H1 (cell line): ENCODE results near the gene GRIA1. TPM values are rescaled to one million over a fixed set of nuclear protein-coding genes. Genes with fewer than 3 reads are reported as not detected.

Experiments
- CTCF ChIA-PET: fragments of 300-600 bp; sonication (Branson Sonifier 250); formaldehyde crosslinking; loops from one replicate; lab custom pipeline; 2021; ENCODE audit not compliant: partially characterized antibody; lab: Charles Lee
- POLR2A ChIA-PET: fragments of 300-600 bp; sonication (Branson Sonifier 250); formaldehyde crosslinking; loops from one replicate; lab custom pipeline; 2021; ENCODE audit warnings: inconsistent platforms; ENCODE audit not compliant: partially characterized antibody; lab: Charles Lee
- DNase-seq, 2 experiments: peaks; one replicate each; pipeline versions ENCODE4 v3.0.0 to v3.0.0-alpha.2; 2010 to 2022; ENCODE audit warnings: low spot score in 2 of 2, low read depth in 1 of 2, mixed read lengths in 1 of 2
- FAIRE-seq: peaks from 2 replicates; lab custom pipeline; 2011; peaks lifted over from hg19 to GRCh38; lab: Jason Lieb, UNC
- H2AFZ ChIP-seq: 2 replicates; pipeline ENCODE4 v1.8.1; 2012; ENCODE audit warnings: low read length, inconsistent platforms
- H2AK5ac ChIP-seq: 2 replicates; pipeline ENCODE4 v1.6.1; 2013; ENCODE audit warnings: low read depth, low read length
- H2BK120ac ChIP-seq: replicated peaks from 2 replicates; pipeline ENCODE3; 2013; ENCODE audit warnings: low read depth, low read length, inconsistent platforms
- H2BK12ac ChIP-seq: 2 replicates; pipeline ENCODE4 v1.6.1; 2013; ENCODE audit warnings: low read depth, low read length
- H2BK15ac ChIP-seq: 2 replicates; pipeline ENCODE4 v1.6.1; 2013; ENCODE audit warnings: low read length
- H2BK20ac ChIP-seq: 2 replicates; pipeline ENCODE4 v1.6.1; 2013; ENCODE audit warnings: low read length
- H2BK5ac ChIP-seq: 2 replicates; pipeline ENCODE4 v1.6.1; 2013; ENCODE audit warnings: low read depth, low read length
- H3K14ac ChIP-seq: 2 replicates; pipeline ENCODE4 v1.6.1; 2013; ENCODE audit warnings: inconsistent platforms; ENCODE audit not compliant: insufficient read length
- H3K18ac ChIP-seq: 2 replicates; pipeline ENCODE4 v1.6.1; 2013; ENCODE audit warnings: low read length; ENCODE audit errors: extremely low read depth
- H3K23ac ChIP-seq: 2 replicates; pipeline ENCODE4 v1.6.1; 2013; ENCODE audit warnings: inconsistent platforms; ENCODE audit not compliant: insufficient read length
- H3K23me2 ChIP-seq: 2 replicates; pipeline ENCODE4 v1.6.1; 2013; ENCODE audit warnings: low read depth, low read length
- H3K27ac ChIP-seq: 2 replicates; pipeline ENCODE4 v1.6.1; 2011; ENCODE audit warnings: low read depth, low read length, inconsistent platforms
- H3K27me3 ChIP-seq, 4 experiments: replicated peaks in 1 of 4; 1 replicate in 1 of 4; 2 replicates in 3 of 4; pipeline versions ENCODE4 v1.6.1 to v1.8.1; 2011 to 2013; ENCODE audit warnings: low read length in 3 of 4, mild to moderate bottlenecking in 3 of 4, inconsistent platforms in 2 of 4, mixed read lengths in 2 of 4, moderate library complexity in 1 of 4; ENCODE audit not compliant: control insufficient read depth in 3 of 4, insufficient read depth in 3 of 4; ENCODE audit errors: extremely low read depth in 1 of 4
- H3K36me3 ChIP-seq, 4 experiments: 2 replicates each; pipeline versions ENCODE4 v1.6.1 to v1.8.1; 2011 to 2013; ENCODE audit warnings: mild to moderate bottlenecking in 4 of 4, low read length in 3 of 4, moderate library complexity in 2 of 4, control low read depth in 1 of 4, inconsistent platforms in 1 of 4; ENCODE audit not compliant: insufficient read depth in 4 of 4, control insufficient read depth in 2 of 4
- H3K4ac ChIP-seq: replicated peaks from 2 replicates; pipeline ENCODE3; 2013; ENCODE audit warnings: low read length, low read depth, mixed read lengths, inconsistent platforms; ENCODE audit not compliant: insufficient read length
- H3K4me1 ChIP-seq, 4 experiments: replicated peaks in 1 of 4; 1 replicate in 1 of 4; 2 replicates in 3 of 4; pipeline versions ENCODE4 v1.6.1 to v1.8.1; 2011 to 2013; ENCODE audit warnings: low read length in 3 of 4, inconsistent platforms in 2 of 4, mixed read lengths in 1 of 4; ENCODE audit not compliant: insufficient read depth in 4 of 4, control insufficient read depth in 3 of 4
- H3K4me2 ChIP-seq, 2 experiments: 2 replicates each; pipeline versions ENCODE4 v1.6.1 to v1.8.1; 2011 to 2013; ENCODE audit warnings: low read depth in 2 of 2, low read length in 2 of 2, control low read depth in 1 of 2, inconsistent platforms in 1 of 2, mild to moderate bottlenecking in 1 of 2; ENCODE audit not compliant: insufficient read depth in 1 of 2
- H3K4me3 ChIP-seq, 4 experiments: fragments of 200-600, 300-600 bp in 1 of 4; sonication (generic), shearing (Covaris generic), sonication (Bioruptor Twin) in 1 of 4; 2 replicates each; pipeline versions ENCODE4 v1.5.1 to v1.8.1; 2011 to 2016; ENCODE audit warnings: low read length in 4 of 4, low read depth in 3 of 4, control low read depth in 2 of 4, inconsistent platforms in 2 of 4, mild to moderate bottlenecking in 2 of 4, mixed read lengths in 1 of 4, moderate library complexity in 1 of 4; ENCODE audit not compliant: insufficient read depth in 2 of 4; ENCODE audit errors: extremely low read depth in 1 of 4
- H3K56ac ChIP-seq: replicated peaks from 2 replicates; pipeline ENCODE3; 2013; ENCODE audit warnings: low read depth, mild to moderate bottlenecking, mixed read lengths, low read length, inconsistent platforms; ENCODE audit not compliant: insufficient read length
- H3K79me1 ChIP-seq: 2 replicates; pipeline ENCODE4 v1.6.1; 2013; ENCODE audit warnings: low read depth, low read length, control low read depth
- H3K79me2 ChIP-seq, 2 experiments: 2 replicates each; pipeline versions ENCODE4 v1.6.1 to v1.8.1; 2012 to 2013; ENCODE audit warnings: low read length in 2 of 2, mild to moderate bottlenecking in 2 of 2, inconsistent platforms in 1 of 2; ENCODE audit not compliant: insufficient read depth in 2 of 2, control insufficient read depth in 1 of 2
- H3K9ac ChIP-seq, 4 experiments: replicated peaks in 1 of 4; 1 replicate in 1 of 4; 2 replicates in 3 of 4; pipeline versions ENCODE4 v1.6.1 to v1.8.1; 2011 to 2013; ENCODE audit warnings: low read depth in 3 of 4, low read length in 3 of 4, control low read depth in 2 of 4, mild to moderate bottlenecking in 2 of 4, moderate library complexity in 2 of 4, inconsistent platforms in 1 of 4; ENCODE audit errors: extremely low read depth in 1 of 4
- H3K9me3 ChIP-seq, 2 experiments: 2 replicates each; pipeline versions ENCODE4 v1.6.1 to v1.8.1; 2012 to 2013; ENCODE audit warnings: mild to moderate bottlenecking in 2 of 2, moderate library complexity in 2 of 2, control low read depth in 1 of 2, inconsistent platforms in 1 of 2, low read depth in 1 of 2, low read length in 1 of 2, mixed read lengths in 1 of 2; ENCODE audit not compliant: insufficient read depth in 2 of 2
- H4K20me1 ChIP-seq, 2 experiments: replicated peaks in 1 of 2; 2 replicates each; pipeline versions ENCODE3 to v1.8.1; 2011 to 2013; ENCODE audit warnings: inconsistent platforms in 2 of 2, low read length in 2 of 2, mild to moderate bottlenecking in 1 of 2; ENCODE audit not compliant: insufficient read depth in 2 of 2, control insufficient read depth in 1 of 2
- H4K5ac ChIP-seq: 2 replicates; pipeline ENCODE4 v1.6.1; 2013; ENCODE audit warnings: low read length, low read depth, mixed read lengths, inconsistent platforms; ENCODE audit not compliant: insufficient read length
- H4K8ac ChIP-seq: 2 replicates; pipeline ENCODE4 v1.8.0; 2013; ENCODE audit warnings: mild to moderate bottlenecking, moderate library complexity, low read length, inconsistent platforms; ENCODE audit not compliant: insufficient read depth; ENCODE audit errors: extremely low read depth
- H4K91ac ChIP-seq: replicated peaks from 2 replicates; pipeline ENCODE3; 2013; ENCODE audit warnings: low read length, mixed read lengths, inconsistent platforms; ENCODE audit not compliant: insufficient read length
- CHD1 ChIP-seq: IDR thresholded peaks from 2 replicates; pipeline ENCODE4 v1.6.1; 2012; ENCODE audit warnings: low read depth, low read length, improper control_type of control experiment
- RAD21 ChIP-seq, 2 experiments: IDR thresholded peaks in 1 of 2; conservative IDR thresholded peaks in 1 of 2; 2 replicates each; pipeline ENCODE4 v1.6.1; 2011; ENCODE audit warnings: low read depth in 2 of 2, low read length in 2 of 2, improper control_type of control experiment in 1 of 2, inconsistent platforms in 1 of 2, mild to moderate bottlenecking in 1 of 2, moderate library complexity in 1 of 2
- RFX5 ChIP-seq: IDR thresholded peaks from 2 replicates; pipeline ENCODE4 v1.6.1; 2011; ENCODE audit warnings: low read depth, low read length, improper control_type of control experiment, borderline replicate concordance
- SIX5 ChIP-seq: IDR thresholded peaks from 2 replicates; pipeline ENCODE4 v1.6.1; 2011; ENCODE audit warnings: mild to moderate bottlenecking, low read depth, low read length
- TCF12 ChIP-seq: IDR thresholded peaks from 2 replicates; pipeline ENCODE4 v1.6.1; 2011; ENCODE audit warnings: low read depth, mild to moderate bottlenecking, low read length
- TEAD4 ChIP-seq: IDR thresholded peaks from 2 replicates; pipeline ENCODE4 v1.6.1; 2012; ENCODE audit warnings: low read depth, low read length, inconsistent platforms, mixed read lengths
- YY1 ChIP-seq: IDR thresholded peaks from 2 replicates; pipeline ENCODE4 v1.6.1; 2011; ENCODE audit warnings: low read depth, mild to moderate bottlenecking, low read length
- WGBS, 2 experiments: shearing (Covaris generic) in 1 of 2; methylation state at CpG; one replicate each; pipeline versions ENCODE4 v1.1.6 to v1.1.7; 2013 to 2015; ENCODE audit warnings: low lambda C conversion rate in 2 of 2, mixed read lengths in 2 of 2, inconsistent platforms in 1 of 2, low coverage in 1 of 2, missing lambda C conversion rate in 1 of 2; ENCODE audit not compliant: insufficient replicate concordance in 2 of 2, insufficient coverage in 1 of 2, insufficient read length in 1 of 2; ENCODE audit errors: extremely low coverage in 1 of 2, missing lambda C conversion rate in 1 of 2; 5-methylcytosine and 5-hydroxymethylcytosine counted together
- polyA plus RNA-seq, 7 experiments: library from polyadenylated mRNA; depleted of rRNA in 3 of 7; stranded (reverse) in 5 of 7; unstranded in 2 of 7; fragments of >200 nt in 5 of 7; fragments of 200-250 nt in 2 of 7; gene quantifications; 1 replicate in 5 of 7; 2 replicates in 1 of 7; 4 replicates in 1 of 7; pipeline versions ENCODE4 v1.2.1 to v1.2.3, GENCODE V29; 2011 to 2013; ENCODE audit warnings: missing spikeins in 2 of 7, mixed read lengths in 2 of 7
- total RNA-seq: library from RNA; stranded (reverse); fragmentation: NEBNext Ultra II Directional; extraction: Animal tissue kit (Norgen Biotek cat#: 25700); gene quantifications from 2 replicates; pipeline ENCODE4 v1.2.1, GENCODE V29; 2021
- TF ChIP-seq, protein P1 (sequence below): IDR thresholded peaks from 2 replicates; pipeline ENCODE4 v1.6.1; 2012; ENCODE audit warnings: inconsistent platforms

Gene GRIA1
- total and polyA plus RNA-seq, 2 of the 8 experiments (the other 6 are each of a cell fraction or from before 2014, with no cell fraction given) = 0.97 to 2.5 TPM

DNA sequence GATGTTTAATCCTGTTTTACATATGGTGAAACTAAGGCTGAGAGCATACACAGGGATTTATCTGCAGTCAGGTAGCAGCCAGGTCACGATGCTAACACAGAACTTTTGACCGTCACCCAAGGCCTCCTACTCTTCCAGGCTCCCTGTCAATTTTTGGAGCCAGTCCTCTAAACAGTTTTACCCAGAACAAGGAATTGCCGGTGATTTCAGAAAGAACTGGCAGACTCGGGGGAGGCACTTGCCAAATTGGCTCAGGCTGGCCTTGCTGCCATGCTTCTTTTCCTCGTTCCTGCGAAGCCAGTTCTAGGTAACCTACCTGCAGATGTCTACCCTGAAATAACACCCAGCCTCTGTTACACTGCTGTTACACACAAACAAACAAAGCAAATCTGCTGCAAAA, 21.2 kb downstream of the GRIA1 start:
- Histone ChIP-seq H3K4me3 (no peak overlapping the region), H2BK120ac (no peak overlapping the region), H3K18ac (no peak overlapping the region), H3K4me2 (no peak overlapping the region), H4K20me1 (no peaks in the 10 kb centered on the region), H3K79me2 (no peaks in the 10 kb centered on the region), H3K36me3 (no peaks in the 10 kb centered on the region), H4K8ac (no peak overlapping the region; the same call in 1 of the 2 replicates), H3K9me3 (peaks cover 0 to 7% of the 10 kb centered on the region in 2 experiments; a peak in 2 of 4 replicates), H2AFZ (no peak overlapping the region), H2AK5ac (no peak overlapping the region), H3K27ac (no peak overlapping the region), H3K23me2 (no peaks in the 10 kb centered on the region), H2BK20ac (no peak overlapping the region), H3K79me1 (no peaks in the 10 kb centered on the region), H4K5ac (no peak overlapping the region), H3K23ac (no peak overlapping the region), H3K4me1 (peaks cover 3 to 5% (median 4%) of the 10 kb centered on the region in 4 experiments; a peak in 5 of 7 replicates), H3K56ac (no peak overlapping the region), H3K14ac (no peak overlapping the region), H3K4ac (no peak overlapping the region), H2BK12ac (no peak overlapping the region), H2BK5ac (no peak overlapping the region), H4K91ac (no peak overlapping the region), H3K9ac (no peak overlapping the region), H3K27me3 (no peaks in the 10 kb centered on the region), H2BK15ac (no peak overlapping the region)
- ChIA-PET CTCF (no interaction called here), POLR2A (no interaction called here)
- WGBS, 2 experiments = 79% methylated on average over 6 of the region's 6 CpGs; no CpG with 5 or more reads in 1 of the 2 experiments
- DNase-seq (no peak), FAIRE-seq (no peak)
- TF ChIP-seq RFX5 (no peak), TCF12 (no peak), RAD21 (IDR thresholded peaks at IDR 0.05 in 1 of 2, conservative IDR thresholded peaks at IDR 0.05 in 1 of 2; ENCODE audit: low read depth in 2 of 2, low read length in 2 of 2) (no peak), YY1 (no peak), CHD1 (no peak), TEAD4 (no peak), SIX5 (no peak)
- TF ChIP-seq, protein P1, sequence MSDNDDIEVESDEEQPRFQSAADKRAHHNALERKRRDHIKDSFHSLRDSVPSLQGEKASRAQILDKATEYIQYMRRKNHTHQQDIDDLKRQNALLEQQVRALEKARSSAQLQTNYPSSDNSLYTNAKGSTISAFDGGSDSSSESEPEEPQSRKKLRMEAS = no peak
